GM10266 (cell line): Measurements from ENCODE around the gene CRACR2B.

ENCODE experiments used
- DNase-seq: peaks from one replicate; pipeline ENCODE4 v3.0.0; 2012; ENCODE audit errors: extremely low spot score
- TF ChIP-seq, protein P1 (sequence below): IDR thresholded peaks from 2 replicates; pipeline ENCODE4 v1.5.1; 2012; ENCODE audit warnings: mild to moderate bottlenecking, low read depth; ENCODE audit not compliant: control insufficient read depth, insufficient read depth; ENCODE audit errors: missing control alignments

The CRACR2B gene

DNA sequence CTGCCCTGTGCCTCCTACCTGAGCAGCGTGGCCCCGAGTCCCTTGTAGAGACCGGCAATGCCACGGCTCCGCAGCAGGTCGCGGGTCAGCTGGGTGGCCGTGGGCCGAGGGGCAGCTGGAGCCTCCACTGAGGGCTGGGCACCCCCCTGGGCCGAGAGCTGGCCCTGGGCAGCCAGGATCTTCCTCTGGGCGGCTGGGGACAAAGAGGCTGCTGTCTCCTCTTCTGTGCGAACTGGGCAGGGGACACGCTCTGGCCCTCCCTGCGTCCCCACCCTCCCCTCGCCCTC is 35.2 kb upstream of the CRACR2B start:
- TF ChIP-seq, protein P1, sequence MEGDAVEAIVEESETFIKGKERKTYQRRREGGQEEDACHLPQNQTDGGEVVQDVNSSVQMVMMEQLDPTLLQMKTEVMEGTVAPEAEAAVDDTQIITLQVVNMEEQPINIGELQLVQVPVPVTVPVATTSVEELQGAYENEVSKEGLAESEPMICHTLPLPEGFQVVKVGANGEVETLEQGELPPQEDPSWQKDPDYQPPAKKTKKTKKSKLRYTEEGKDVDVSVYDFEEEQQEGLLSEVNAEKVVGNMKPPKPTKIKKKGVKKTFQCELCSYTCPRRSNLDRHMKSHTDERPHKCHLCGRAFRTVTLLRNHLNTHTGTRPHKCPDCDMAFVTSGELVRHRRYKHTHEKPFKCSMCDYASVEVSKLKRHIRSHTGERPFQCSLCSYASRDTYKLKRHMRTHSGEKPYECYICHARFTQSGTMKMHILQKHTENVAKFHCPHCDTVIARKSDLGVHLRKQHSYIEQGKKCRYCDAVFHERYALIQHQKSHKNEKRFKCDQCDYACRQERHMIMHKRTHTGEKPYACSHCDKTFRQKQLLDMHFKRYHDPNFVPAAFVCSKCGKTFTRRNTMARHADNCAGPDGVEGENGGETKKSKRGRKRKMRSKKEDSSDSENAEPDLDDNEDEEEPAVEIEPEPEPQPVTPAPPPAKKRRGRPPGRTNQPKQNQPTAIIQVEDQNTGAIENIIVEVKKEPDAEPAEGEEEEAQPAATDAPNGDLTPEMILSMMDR = no peak
- no peak for DNase-seq

DNA sequence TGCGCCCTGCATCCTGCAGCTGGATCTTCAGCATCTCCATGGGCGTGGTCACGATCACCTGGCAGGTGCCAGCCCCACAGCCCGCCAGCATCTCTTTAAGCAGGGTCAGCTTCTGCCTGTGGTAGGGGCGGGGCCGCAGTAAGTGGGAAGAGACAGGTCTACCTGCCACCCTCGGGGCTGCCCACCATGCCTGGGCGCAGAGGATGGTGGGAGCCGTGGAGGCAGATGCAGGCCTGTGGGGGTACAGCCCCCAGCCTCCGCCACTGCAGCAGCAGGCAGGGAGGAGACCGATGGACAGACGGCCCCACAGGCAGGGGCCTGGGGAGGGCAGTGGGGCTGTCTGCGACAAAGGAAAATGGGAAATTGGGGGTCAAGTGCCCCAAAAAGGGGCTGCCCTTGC is 34.8 kb upstream of the CRACR2B start:
- DNase-seq = no peak
- TF ChIP-seq, protein P1 = no peak

DNA sequence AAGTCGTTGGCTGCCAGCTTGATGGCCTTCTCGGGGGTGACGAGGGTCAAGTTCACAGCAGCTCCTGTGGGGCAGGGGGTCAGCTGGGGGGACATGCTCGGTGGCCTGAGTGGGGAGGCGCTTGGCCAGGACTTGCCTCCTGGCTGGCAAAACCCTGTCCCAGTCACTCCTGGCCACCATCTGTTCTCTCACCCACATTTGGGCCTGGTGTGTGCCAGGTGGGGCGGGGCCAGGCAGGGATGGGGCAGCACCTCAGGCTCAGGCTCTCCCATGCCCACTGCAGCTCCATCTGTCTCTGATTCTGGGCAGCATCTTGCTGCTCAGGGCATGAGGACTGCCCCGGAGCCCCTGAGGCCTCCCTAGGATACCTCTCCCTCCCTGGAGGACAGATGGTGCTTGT is 34.2 kb upstream of the CRACR2B start:
- TF ChIP-seq, protein P1 = no peak
- DNase-seq = no peak

DNA sequence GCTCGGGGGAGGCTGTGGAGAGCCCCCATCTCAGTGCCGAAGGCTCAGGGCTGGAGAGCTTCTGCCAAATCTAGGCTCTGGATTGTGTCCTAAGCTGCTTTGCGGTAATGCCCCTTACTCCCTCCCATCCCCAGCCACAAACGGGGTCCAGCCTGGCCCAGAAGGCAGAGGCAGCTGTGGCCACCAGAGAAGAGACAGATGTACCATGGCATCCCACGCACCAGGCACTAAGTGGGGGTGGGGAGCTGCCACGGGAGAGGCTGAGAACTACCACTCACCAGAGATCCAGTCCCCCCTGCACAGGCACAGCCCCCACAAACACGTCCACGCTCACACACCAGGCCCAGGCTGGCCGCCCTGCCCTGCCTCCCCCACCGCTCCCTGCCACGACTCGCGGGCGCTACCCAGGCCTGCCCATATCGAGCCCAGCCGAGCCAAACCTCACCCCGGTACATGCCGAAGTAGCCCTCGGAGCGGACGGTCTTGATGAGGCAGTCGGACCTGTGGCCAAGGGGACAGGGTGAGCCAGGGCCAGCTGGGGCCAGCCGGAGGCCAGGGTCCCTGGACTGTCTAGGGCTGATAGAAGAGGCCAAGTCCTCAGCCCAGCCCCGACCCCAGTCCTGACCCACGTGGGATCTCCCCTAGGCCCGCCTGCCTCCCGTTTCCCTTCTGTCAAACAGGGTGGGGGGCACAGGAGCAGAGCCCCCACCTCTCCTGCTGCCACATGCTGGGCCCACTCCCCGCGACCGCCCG is 33.5 kb upstream of the CRACR2B start:
- TF ChIP-seq, protein P1 = no peak
- DNase-seq = no peak

DNA sequence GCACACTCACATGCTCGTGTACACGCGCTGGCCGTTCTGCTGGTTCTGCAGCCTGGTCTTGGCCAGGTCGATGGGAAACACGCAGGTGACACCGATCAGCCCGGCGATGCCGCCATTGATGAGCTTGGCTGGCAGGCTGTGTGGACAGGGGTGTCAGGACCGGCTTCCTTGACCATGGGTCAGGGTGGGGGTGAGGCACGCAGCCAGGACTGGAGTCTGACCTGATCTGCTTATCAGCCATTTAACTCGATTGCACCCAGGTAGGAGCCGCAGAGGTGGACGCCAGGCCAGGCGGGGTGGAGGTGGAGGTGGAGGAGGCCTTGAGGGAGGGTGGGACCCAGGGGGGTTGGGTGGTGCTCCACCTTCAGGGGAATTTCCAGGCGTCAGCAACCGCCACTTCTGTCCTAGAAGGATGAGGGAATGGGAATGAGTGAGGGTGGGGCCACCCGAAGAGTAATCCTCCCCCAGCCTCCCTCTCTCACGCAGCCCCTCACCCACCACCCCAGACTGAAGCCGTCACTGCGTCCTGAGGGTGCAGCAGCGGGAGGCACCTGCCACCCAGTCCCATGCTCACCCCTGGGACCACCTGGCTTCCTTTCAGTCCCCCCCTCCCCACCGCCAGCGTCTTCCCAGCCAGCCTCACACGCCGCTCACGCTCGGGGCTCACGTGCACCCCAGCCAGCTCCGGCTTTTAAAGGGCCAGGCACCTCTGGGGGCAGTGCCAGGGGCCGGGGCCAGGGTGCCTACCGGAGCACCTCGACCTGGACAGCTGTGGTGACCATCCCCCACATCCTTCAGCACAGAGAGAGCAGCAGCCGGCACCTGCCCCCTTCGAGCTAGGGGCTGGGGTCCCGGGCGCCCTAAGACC is 32.7 kb upstream of the CRACR2B start:
- DNase-seq = no peak
- TF ChIP-seq, protein P1 = no peak

DNA sequence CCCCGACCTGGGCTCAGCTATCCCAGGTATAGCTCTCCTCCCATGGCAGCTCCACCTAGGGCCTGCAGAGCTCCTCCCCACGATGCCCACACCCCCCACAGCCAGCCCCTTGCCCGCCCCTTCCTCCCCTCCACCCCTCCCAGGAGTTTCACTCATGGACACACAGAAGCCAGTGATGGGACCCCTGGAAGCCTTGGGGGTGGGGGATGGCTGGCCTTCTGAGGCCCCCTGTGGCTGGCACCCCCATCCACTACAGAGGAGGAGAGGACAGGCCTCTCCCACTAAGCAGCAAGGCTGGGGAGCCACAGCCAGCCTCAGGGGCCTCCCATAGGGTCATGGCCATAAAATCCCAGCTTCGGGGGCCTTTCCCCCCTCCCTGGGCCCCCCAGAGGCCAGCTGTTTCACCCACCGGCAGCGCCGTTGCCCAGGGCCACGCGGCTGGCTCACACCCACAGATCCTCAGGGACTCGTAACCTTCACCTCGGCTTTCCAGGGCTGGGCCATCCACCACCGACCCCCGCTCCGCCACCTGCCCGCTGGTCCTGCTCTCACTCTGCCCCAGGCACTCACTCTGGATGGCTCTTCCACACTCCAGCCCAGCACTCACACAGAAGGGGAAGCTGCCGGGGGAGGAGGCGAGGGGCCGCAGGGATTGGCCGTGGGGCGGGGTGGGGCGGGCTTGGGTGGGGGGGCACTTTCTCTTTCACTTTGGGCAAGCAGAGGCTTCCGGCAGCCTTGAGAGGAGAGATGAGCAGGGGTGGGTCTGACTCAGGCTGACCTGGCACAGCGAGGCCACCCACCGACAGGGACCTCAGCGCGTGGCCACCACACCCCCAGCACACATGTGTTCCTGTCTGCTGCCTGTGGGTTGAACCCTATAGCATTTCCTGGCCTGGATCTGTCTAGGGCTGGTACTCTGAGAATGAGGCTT is 31.8 kb upstream of the CRACR2B start:
- DNase-seq = peak; percentile 97

More for the DNA sequence above, 31.8 kb upstream of the CRACR2B start:
- TF ChIP-seq, protein P1 = no peak
